Gastrocnemius medialis (tissue), 4 donors: Measurements from ENCODE around the gene SLC16A3. TPM values are rescaled to one million over a fixed set of nuclear protein-coding genes. Genes with fewer than 3 reads are reported as not detected.
A peak's percentile ranks its signal among the peaks of the same experiment; 100 is the strongest.

Source experiments
- ATAC-seq, 2 donors: fragments of 150-250 bp; one replicate each; pipeline ENCODE4 v1.9.1; 2016
- DNase-seq, 2 donors: peaks; one replicate each; pipeline ENCODE4 v3.0.0-alpha.2; 2019
- H3K27ac ChIP-seq, 4 donors: fragments of 200-600 bp; sonication (generic); 1 replicate in 1 of 4; 2 replicates in 3 of 4; pipeline ENCODE4 v1.5.1; 2016 to 2018; ENCODE audit warnings: mild to moderate bottlenecking in 2 of 4, moderate library complexity in 1 of 4
- H3K27me3 ChIP-seq, 3 donors: fragments of 200-600 bp; sonication (generic) in 2 of 3; 1 replicate in 1 of 3; 2 replicates in 2 of 3; pipeline versions ENCODE4 v1.5.1 to v1.6.0; 2016 to 2019; ENCODE audit warnings: mild to moderate bottlenecking in 1 of 3, moderate library complexity in 1 of 3
- H3K36me3 ChIP-seq, 2 donors: fragments of 200-600 bp; sonication (generic) in 1 of 2; one replicate each; pipeline ENCODE4 v1.5.1; 2017 to 2018
- H3K4me1 ChIP-seq, 2 donors: fragments of 200-600 bp; sonication (generic) in 1 of 2; one replicate each; pipeline ENCODE4 v1.5.1; 2016 to 2017; ENCODE audit warnings: mild to moderate bottlenecking in 2 of 2
- H3K4me3 ChIP-seq, 4 donors: fragments of 200-600 bp; sonication (generic) in 3 of 4; 1 replicate in 1 of 4; 2 replicates in 3 of 4; pipeline ENCODE4 v1.5.1; 2016 to 2019; ENCODE audit warnings: mild to moderate bottlenecking in 2 of 4
- H3K9me3 ChIP-seq, 3 donors: fragments of 200-600 bp; sonication (generic) in 2 of 3; 1 replicate in 1 of 3; 2 replicates in 2 of 3; pipeline ENCODE4 v1.5.1; 2016 to 2019
- POLR2A ChIP-seq, 2 donors: fragments of 450-650 bp; IDR thresholded peaks; one replicate each; pipeline ENCODE4 v1.6.1; 2017; ENCODE audit warnings: antibody characterized with exemption in 2 of 2, mild to moderate bottlenecking in 2 of 2, moderate library complexity in 2 of 2
- in situ Hi-C, 4 donors: fragments of 200-750 bp; cut with MboI; loops; one replicate each; pipeline versions ENCODE4 v1.15.0 to v1.8.0; 2017; ENCODE audit warnings: low sequenced_read_pairs in 4 of 4
- intact Hi-C: fragments of 100-400 bp; cut with DNase I; formaldehyde crosslinking; loops from one replicate; pipeline ENCODE4 v1.15.1; 2023; ENCODE audit warnings: low total_unique reads
- total RNA-seq, 4 donors: library from RNA; depleted of rRNA; stranded (reverse); fragments of >200 nt; gene quantifications; one replicate each; pipeline versions ENCODE4 v1.1.0 to v1.2.3, GENCODE V29; 2016
- TF ChIP-seq, protein P1 (sequence below), 5 experiments: fragments of 450-650 bp in 3 of 5; fragments of 200-600 bp in 2 of 5; sonication (generic) in 2 of 5; IDR thresholded peaks in 4 of 5; conservative IDR thresholded peaks in 1 of 5; 1 replicate in 4 of 5; 2 replicates in 1 of 5; pipeline ENCODE4 v1.5.1; 2016 to 2019; ENCODE audit warnings: antibody characterized with exemption in 5 of 5, mild to moderate bottlenecking in 3 of 5, moderate library complexity in 3 of 5

SLC16A3 gene
- total RNA-seq, 4 donors from 2014 or later = 46.0 to 173 (median 126) TPM

DNA sequence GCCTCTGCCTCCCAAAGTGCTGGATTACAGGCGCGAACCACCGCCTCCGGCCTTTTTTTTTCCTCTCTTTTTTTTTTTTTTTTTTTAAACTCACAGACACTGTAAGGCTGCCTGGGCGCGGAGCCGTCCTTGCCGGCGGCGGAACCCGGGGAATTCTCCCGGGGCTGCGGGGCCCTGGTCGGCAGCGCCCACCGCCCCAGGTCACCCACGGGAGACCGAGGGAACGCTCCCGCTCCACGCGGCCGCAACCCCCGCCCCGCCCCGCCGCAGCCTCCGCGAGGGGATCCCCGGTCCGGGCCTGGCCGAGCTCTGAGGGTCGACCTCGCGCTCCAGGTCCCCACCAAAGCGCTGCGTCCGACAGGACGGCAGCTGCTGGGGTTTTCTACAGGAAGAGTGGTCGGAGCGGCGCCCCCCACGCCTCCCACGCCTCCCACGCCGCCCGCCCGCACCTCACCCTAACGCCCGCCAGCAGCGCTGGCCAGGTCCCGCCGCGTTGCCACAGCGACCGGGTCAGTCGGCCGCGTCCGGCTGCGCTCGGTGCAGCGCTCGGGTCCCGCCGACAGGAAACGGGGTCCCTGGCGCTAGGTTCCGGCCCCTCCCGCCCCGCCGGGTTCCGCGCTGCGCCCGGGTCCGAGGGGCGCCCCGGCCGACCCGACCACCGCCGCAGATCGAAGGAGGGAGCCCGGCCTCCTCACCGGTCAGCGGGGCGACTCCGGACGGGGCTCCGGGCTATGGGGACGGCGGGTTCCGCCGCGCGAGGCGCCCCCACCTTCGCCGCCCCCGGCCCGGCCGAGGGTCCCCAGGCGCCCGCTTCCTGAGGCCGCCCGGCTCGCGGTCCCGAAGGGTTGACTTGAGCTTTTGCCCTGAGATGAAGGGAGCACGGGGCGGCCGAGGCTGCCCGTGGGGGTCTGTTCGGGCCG lies 16.3 kb upstream of the SLC16A3 start, which contains the start of gene CCDC57:
Gene CCDC57, minus strand, starts transcription at position 512 of the 920 bp plus-strand sequence. CDS start 10,898 bp downstream, outside the sequence.
- DNase-seq (peak; percentile 57 to 73), ATAC-seq (peak; percentile 77 to 84)
- H3K27me3 ChIP-seq = no peaks in the 10 kb centered on the region
- peak within 1 kb of the TSS; percentile 73 to 93 (median 88) for H3K27ac ChIP-seq
- peak; percentile 58 to 83 for TF ChIP-seq POLR2A (IDR thresholded peaks at IDR 0.05)
- TF ChIP-seq, protein P1, sequence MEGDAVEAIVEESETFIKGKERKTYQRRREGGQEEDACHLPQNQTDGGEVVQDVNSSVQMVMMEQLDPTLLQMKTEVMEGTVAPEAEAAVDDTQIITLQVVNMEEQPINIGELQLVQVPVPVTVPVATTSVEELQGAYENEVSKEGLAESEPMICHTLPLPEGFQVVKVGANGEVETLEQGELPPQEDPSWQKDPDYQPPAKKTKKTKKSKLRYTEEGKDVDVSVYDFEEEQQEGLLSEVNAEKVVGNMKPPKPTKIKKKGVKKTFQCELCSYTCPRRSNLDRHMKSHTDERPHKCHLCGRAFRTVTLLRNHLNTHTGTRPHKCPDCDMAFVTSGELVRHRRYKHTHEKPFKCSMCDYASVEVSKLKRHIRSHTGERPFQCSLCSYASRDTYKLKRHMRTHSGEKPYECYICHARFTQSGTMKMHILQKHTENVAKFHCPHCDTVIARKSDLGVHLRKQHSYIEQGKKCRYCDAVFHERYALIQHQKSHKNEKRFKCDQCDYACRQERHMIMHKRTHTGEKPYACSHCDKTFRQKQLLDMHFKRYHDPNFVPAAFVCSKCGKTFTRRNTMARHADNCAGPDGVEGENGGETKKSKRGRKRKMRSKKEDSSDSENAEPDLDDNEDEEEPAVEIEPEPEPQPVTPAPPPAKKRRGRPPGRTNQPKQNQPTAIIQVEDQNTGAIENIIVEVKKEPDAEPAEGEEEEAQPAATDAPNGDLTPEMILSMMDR (IDR thresholded peaks at IDR 0.05 in 4 of 5, conservative IDR thresholded peaks at IDR 0.05 in 1 of 5) = peak in 3 of 5 experiments; percentile 24 to 52 (median 31)
- in situ Hi-C loops = no loop called here
- no peaks in the 10 kb centered on the region for H3K36me3 ChIP-seq
- H3K4me3 ChIP-seq = peak within 1 kb of the TSS; percentile 75 to 96 (median 88)
- peaks cover 17 to 19% of the 10 kb centered on the region in 2 donors for H3K4me1 ChIP-seq
- intact Hi-C loops = loop anchor here (1.0 kb wide), 1 partner anchor 85 kb away; no protein-coding TSS in a partner anchor
- no peaks in the 10 kb centered on the region for H3K9me3 ChIP-seq

DNA sequence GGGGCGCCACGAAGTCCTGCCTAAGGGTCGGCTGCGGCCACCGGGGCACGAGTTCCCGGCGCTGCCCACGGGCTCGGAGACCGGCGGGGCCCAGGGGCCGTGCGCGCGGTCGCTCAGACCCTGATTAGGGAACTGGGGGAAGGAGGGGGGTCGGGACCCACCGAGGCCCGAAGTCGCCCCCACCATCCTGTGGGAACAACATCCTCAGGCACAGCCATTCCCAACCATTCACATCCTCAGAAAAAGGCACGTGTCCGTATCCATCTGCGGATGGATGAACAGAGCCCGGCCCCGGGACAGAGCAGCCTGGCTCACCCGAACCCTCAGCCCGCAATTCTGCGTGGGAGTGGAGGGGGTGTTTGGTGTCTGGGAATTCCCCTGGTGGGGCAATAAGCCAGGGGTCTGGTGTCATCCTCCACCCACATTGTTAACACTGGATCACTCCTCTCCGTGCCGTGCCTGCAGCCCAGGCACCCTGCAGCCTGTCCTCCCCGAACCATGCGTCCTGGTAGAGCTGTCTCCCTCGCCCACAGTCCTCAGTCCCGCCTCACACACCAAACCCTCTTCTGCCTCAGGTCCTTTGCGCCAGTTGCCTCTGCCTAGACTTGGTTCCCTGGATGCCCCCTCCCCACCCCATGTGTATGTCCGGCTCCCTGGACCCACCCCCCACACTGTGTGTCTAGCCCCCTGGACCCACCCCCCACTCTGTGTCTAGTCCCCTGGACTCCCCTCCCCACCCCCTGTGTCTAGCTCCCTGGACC lies 15.4 kb upstream of the SLC16A3 start:
- Histone ChIP-seq H3K27ac (peak overlapping the region; percentile 73 to 93 (median 88)), H3K4me1 (peaks cover 19 to 21% of the 10 kb centered on the region in 2 donors), H3K4me3 (peak overlapping the region; percentile 75 to 96 (median 88)), H3K9me3 (no peaks in the 10 kb centered on the region), H3K27me3 (no peaks in the 10 kb centered on the region), H3K36me3 (no peaks in the 10 kb centered on the region)
- intact Hi-C loops = no loop called here
- DNase-seq (peak in 1 of 2 donors; percentile 47), ATAC-seq (peak; percentile 70 to 76)
- in situ Hi-C loops = no loop called here
- TF ChIP-seq, protein P1 (IDR thresholded peaks at IDR 0.05 in 4 of 5, conservative IDR thresholded peaks at IDR 0.05 in 1 of 5) = no peak
- TF ChIP-seq POLR2A (IDR thresholded peaks at IDR 0.05) = no peak

DNA sequence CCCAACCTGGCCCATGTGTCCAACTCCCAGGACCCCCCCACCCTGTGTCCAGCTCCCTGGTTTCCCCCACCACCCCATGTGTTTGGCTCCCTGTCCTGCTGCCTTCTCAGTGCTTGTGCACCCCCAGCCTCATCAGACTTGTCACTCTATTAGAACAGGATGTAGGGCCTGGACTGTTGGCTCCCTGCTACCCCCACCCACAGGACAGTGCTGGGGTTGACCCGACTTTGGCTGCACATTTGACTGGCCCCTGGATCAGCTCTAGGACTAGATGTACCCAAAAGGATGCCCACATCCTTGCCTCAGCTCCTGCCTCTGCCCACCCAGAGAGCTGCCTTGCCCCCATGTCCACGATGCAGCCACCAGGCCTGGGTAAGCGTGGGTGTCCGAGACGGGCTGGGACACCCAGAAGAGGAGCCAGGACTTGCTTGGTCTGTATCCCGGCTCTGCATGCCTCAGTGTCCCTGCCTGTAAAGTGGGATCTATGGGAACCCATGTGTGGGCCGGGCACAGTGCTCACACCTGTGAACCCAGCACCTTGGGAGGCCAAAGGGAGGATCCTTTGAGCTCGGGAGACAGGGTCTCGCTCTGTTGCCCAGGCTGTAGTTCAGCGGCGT lies 14.7 kb upstream of the SLC16A3 start:
- Histone ChIP-seq H3K27ac (no peak overlapping the region), H3K36me3 (no peaks in the 10 kb centered on the region), H3K4me1 (peaks cover 19 to 21% of the 10 kb centered on the region in 2 donors), H3K9me3 (no peaks in the 10 kb centered on the region), H3K27me3 (no peaks in the 10 kb centered on the region), H3K4me3 (no peak overlapping the region)
- in situ Hi-C loops = no loop called here
- TF ChIP-seq POLR2A (IDR thresholded peaks at IDR 0.05) = no peak
- TF ChIP-seq, protein P1 (IDR thresholded peaks at IDR 0.05 in 4 of 5, conservative IDR thresholded peaks at IDR 0.05 in 1 of 5) = no peak
- ATAC-seq (no peak), DNase-seq (no peak)
- intact Hi-C loops = no loop called here

DNA sequence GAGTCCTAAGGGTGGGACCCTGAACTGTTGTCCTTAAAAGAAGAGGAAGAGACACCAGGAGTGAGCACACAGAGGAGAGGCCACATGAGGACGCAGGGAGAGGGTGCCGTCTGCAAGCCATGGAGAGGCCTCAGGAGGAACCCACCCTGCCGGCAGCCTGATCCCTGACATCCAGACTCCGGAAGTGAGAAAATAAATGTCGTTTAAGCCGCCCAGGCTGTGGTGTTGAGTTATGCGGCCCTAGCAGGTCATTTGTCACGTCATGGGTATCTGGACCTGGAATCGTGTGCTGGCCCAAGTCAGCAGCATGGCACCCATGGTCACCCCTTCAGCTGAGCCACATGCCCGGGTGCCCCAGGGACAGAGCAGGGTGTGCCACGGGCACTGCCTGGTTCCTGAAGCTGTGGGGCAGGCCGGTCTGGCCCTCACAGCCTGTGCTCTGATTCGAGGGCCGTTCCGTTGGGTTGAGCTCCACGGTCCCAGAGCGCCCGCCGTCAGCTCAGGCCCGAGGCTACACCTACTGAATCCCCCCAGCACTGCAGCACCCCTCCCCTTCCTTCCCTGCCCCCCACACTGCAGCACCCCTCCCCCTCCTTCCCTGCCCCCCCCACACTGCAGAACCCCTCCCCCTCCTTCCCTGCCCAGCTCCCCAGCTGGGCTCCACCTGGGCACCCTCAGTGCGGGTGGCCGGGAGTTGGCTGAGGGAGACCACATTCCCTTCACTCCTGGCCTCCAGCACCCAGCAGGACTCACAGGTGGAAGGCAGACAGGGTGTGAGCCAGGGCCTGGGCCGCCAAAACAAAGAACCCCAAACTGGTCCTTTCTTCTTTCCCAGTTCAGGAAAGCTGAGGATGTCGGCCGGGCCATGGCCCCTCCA lies 13.5 kb upstream of the SLC16A3 start:
- Histone ChIP-seq H3K4me1 (peaks cover 19 to 21% of the 10 kb centered on the region in 2 donors), H3K27ac (peak overlapping the region in 3 of 4 donors; percentile 62 to 73 (median 67)), H3K36me3 (no peaks in the 10 kb centered on the region), H3K4me3 (no peak overlapping the region), H3K27me3 (no peaks in the 10 kb centered on the region), H3K9me3 (no peaks in the 10 kb centered on the region)
- in situ Hi-C loops = no loop called here
- DNase-seq (no peak), ATAC-seq (no peak)
- intact Hi-C loops = no loop called here
- no peak for TF ChIP-seq POLR2A (IDR thresholded peaks at IDR 0.05)
- TF ChIP-seq, protein P1 (IDR thresholded peaks at IDR 0.05 in 4 of 5, conservative IDR thresholded peaks at IDR 0.05 in 1 of 5) = no peak
